Heart left ventricle (tissue), 16 donors: ENCODE measurements around the gene KIAA0825. TPM values are rescaled to one million over a fixed set of nuclear protein-coding genes. Genes with fewer than 3 reads are reported as not detected.

ENCODE experiments used
- ATAC-seq, 4 donors: fragments of 200-7000 bp; cut with Tn5 transposase; one replicate each; pipeline ENCODE4 v1.9.1; 2020 to 2022; ENCODE audit warnings: moderate library complexity in 4 of 4, mild to moderate bottlenecking in 3 of 4, moderate number of reproducible peaks in 1 of 4
- DNase-seq, 5 donors: peaks; one replicate each; pipeline ENCODE4 v3.0.0-alpha.2; 2020
- H3K27ac ChIP-seq, 12 donors: fragments of 200-600 bp; sonication (generic) in 4 of 12; one replicate each; pipeline versions ENCODE4 v1.5.0 to v1.8.0; 2016 to 2022; ENCODE audit warnings: mild to moderate bottlenecking in 2 of 12
- H3K27me3 ChIP-seq, 9 donors: fragments of 200-600 bp; sonication (generic) in 2 of 9; one replicate each; pipeline versions ENCODE4 v1.5.1 to v1.8.0; 2016 to 2022; ENCODE audit warnings: mild to moderate bottlenecking in 3 of 9
- H3K36me3 ChIP-seq, 9 donors: fragments of 200-600 bp; sonication (generic) in 2 of 9; one replicate each; pipeline versions ENCODE4 v1.5.0 to v1.8.0; 2018 to 2022; ENCODE audit warnings: mild to moderate bottlenecking in 2 of 9
- H3K4me1 ChIP-seq, 12 donors: fragments of 200-600 bp; sonication (generic) in 4 of 12; one replicate each; pipeline versions ENCODE4 v1.5.0 to v1.8.0; 2016 to 2022; ENCODE audit warnings: mild to moderate bottlenecking in 3 of 12
- H3K4me3 ChIP-seq, 12 donors: fragments of 200-600 bp; sonication (generic) in 4 of 12; one replicate each; pipeline versions ENCODE4 v1.5.0 to v1.8.0; 2017 to 2022; ENCODE audit warnings: mild to moderate bottlenecking in 9 of 12, moderate library complexity in 4 of 12
- H3K9me3 ChIP-seq, 12 donors: fragments of 200-600 bp; sonication (generic) in 4 of 12; one replicate each; pipeline versions ENCODE4 v1.5.0 to v1.8.0; 2016 to 2022; ENCODE audit warnings: mild to moderate bottlenecking in 1 of 12
- POLR2A ChIP-seq, 2 donors: fragments of 450-650 bp; IDR thresholded peaks; one replicate each; pipeline ENCODE4 v1.6.1; 2017; ENCODE audit warnings: antibody characterized with exemption in 2 of 2, mild to moderate bottlenecking in 2 of 2, moderate library complexity in 2 of 2
- WGBS, 4 donors: extraction: QIAGEN DNeasy Blood & Tissue Kit in 2 of 4; methylation state at CpG; one replicate each; pipeline versions ENCODE4 v1.1.5 to v1.1.7; 2013 to 2018; 5-methylcytosine and 5-hydroxymethylcytosine counted together
- intact Hi-C, 10 donors: fragments of 100-400 bp; cut with DNase I; formaldehyde crosslinking; loops; one replicate each; pipeline versions ENCODE4 v1.11.1 to v1.14.2; 2022
- polyA plus RNA-seq, 2 donors: library from polyadenylated mRNA; stranded (reverse); fragments of 200-250 nt; gene quantifications; one replicate each; pipeline ENCODE4 v1.2.3, GENCODE V29; 2013
- total RNA-seq, 9 donors: library from RNA; depleted of rRNA in 2 of 9; stranded (reverse); fragments of >200 nt in 2 of 9; fragmentation: NEBNext Ultra II Directional in 3 of 9; extraction: Animal tissue kit (Norgen Biotek cat#: 25700) in 3 of 9; gene quantifications; one replicate each; pipeline versions ENCODE4 v1.1.0 to v1.2.4, GENCODE V29; 2016 to 2023
- TF ChIP-seq, protein P1 (sequence below), 12 donors: fragments of 200-600 bp; sonication (generic) in 4 of 12; IDR thresholded peaks; one replicate each; pipeline versions ENCODE4 v1.5.0 to v1.8.0; 2018 to 2022; ENCODE audit warnings: antibody characterized with exemption in 12 of 12, mild to moderate bottlenecking in 5 of 12
- donor health status: ischemic (EF 13 %, LVEDD 7.1; RV severe dilation, severe dysfunction).
- donor health status: healthy with polysubstance abuse.
- donor health status: DM: no; HTN: yes; CAD: no.
- donor health status: DM: no; HTN: no; CAD: no.
- donor health status: ischemic (EF 25% LVEDD 6.9; RV normal size, moderate dysfunction).
- donor health status: ischemic (EF 25% LVEDD 5.7; RV mildly dilated, moderate dysfunction).
- donor health status: healthy.
- donor health status: DM: yes; HTN: yes; CAD: no.
- donor health status: ischemic (EF 35%, LVEDD 5.7; RV mildly dilated, moderate dysfunction).
- donor health status: nonischemic (EF 11% LVEDD 7.7; RV severe dilation, severe dysfunction).
- donor health status: DM: yes; HTN: yes; CAD: no.
- donor health status: PGD.
- donor health status: ischemic (EF 29% LVEDD 5.4; RV normal size, mild dysfunction).
- donor health status: nonischemic (EF 23%, LVEDD 6.1; RV moderate dilation, normal function).

KIAA0825 gene
- total and polyA plus RNA-seq, 11 donors = 0.27 to 4.1 (median 2.4) TPM

DNA sequence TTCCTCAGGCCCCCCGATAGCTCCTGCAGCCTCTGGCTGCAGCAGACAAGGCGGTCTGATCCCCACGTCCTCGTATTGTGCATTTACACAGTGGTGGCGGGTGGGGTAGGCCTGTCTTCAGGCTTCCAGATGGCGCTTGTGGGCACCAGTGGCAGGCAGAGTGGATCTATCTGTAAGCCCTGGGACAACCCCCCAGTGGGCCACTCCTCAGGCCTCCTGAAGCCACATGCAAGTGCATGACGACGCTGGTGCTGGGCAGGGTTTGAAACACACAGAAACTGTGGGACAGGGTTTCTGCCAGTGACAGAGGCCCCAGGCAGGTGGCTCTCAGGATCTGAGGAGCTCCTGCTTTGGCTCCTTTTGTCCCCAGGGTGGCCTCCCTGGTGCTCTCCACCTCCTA, 42.1 kb upstream of the KIAA0825 start:
- Histone ChIP-seq H3K27me3 (no peaks in the 10 kb centered on the region), H3K36me3 (peaks cover 0 to 58% (median 22%) of the 10 kb centered on the region in 9 donors), H3K4me3 (no peak overlapping the region), H3K27ac (no peak overlapping the region), H3K9me3 (peaks cover 0 to 35% (median 16%) of the 10 kb centered on the region in 12 donors), H3K4me1 (no peaks in the 10 kb centered on the region)
- intact Hi-C loops = no loop called here
- whole genome bisulfite sequencing, 4 donors = 88 to 100% (median 98%) methylated on average over 5 to 8 of the region's 8 CpGs
- no peak for DNase-seq
- ATAC-seq = no peak
- no peak for TF ChIP-seq POLR2A (IDR thresholded peaks at IDR 0.05)
- TF ChIP-seq, protein P1, sequence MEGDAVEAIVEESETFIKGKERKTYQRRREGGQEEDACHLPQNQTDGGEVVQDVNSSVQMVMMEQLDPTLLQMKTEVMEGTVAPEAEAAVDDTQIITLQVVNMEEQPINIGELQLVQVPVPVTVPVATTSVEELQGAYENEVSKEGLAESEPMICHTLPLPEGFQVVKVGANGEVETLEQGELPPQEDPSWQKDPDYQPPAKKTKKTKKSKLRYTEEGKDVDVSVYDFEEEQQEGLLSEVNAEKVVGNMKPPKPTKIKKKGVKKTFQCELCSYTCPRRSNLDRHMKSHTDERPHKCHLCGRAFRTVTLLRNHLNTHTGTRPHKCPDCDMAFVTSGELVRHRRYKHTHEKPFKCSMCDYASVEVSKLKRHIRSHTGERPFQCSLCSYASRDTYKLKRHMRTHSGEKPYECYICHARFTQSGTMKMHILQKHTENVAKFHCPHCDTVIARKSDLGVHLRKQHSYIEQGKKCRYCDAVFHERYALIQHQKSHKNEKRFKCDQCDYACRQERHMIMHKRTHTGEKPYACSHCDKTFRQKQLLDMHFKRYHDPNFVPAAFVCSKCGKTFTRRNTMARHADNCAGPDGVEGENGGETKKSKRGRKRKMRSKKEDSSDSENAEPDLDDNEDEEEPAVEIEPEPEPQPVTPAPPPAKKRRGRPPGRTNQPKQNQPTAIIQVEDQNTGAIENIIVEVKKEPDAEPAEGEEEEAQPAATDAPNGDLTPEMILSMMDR (IDR thresholded peaks at IDR 0.05) = no peak

DNA sequence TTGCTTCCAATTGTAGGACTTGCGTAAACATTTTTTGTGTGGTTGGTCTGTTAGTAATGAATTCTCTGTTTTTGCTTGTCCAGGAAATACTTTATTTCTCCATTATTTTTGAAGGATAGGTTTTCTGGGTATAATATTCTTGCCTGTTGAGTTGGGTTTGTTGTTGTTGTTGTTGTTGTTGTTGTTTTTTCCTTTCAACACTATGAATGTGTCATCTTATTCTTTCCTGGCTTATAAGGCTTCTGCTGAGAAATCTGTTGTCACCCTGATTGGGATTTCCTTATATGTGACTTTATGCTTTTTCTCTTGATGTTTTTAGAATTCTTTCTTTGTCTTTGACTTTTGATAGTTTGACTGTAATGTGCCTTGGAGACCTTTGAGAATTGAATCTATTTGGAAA, 39.9 kb upstream of the KIAA0825 start:
- no peak for DNase-seq
- 97 to 100% (median 99%) methylated on average over 1 of the region's 1 CpG for WGBS, 4 donors
- no peak overlapping the region for H3K4me3 ChIP-seq
- peaks cover 0 to 51% (median 19%) of the 10 kb centered on the region in 12 donors for H3K9me3 ChIP-seq
- no peak for TF ChIP-seq POLR2A (IDR thresholded peaks at IDR 0.05)
- TF ChIP-seq, protein P1 (IDR thresholded peaks at IDR 0.05) = no peak
- H3K4me1 ChIP-seq = no peaks in the 10 kb centered on the region
- intact Hi-C loops = no loop called here
- no peak overlapping the region for H3K27ac ChIP-seq
- ATAC-seq = no peak
- no peaks in the 10 kb centered on the region for H3K27me3 ChIP-seq
- H3K36me3 ChIP-seq = peaks cover 0 to 57% (median 14%) of the 10 kb centered on the region in 9 donors

DNA sequence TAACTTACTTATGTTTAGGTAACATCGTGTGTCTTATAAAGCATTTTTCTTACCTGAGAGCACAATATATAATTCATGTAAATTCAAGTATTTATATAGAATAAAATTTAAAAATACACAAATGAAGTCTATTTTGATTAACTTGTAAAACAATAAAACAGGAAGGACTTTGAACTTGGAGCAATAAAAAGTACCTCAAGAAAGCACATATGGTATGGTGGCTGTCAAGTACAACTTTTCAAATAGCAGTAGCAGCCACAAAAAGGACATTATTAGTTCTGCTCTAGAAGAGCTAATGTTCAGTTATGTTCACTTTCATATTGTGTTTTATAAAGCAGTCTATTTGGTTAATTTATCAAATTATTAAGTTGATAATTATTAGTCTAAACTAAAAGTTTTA, 31.5 kb upstream of the KIAA0825 start:
- Histone ChIP-seq H3K36me3 (peaks cover 0 to 35% (median 4%) of the 10 kb centered on the region in 9 donors), H3K4me1 (no peaks in the 10 kb centered on the region), H3K9me3 (peaks cover 0 to 12% (median 1%) of the 10 kb centered on the region in 12 donors), H3K27me3 (no peaks in the 10 kb centered on the region), H3K4me3 (no peak overlapping the region), H3K27ac (no peak overlapping the region)
- intact Hi-C loops = no loop called here
- WGBS, 4 donors = 97 to 98% (median 98%) methylated on average over 1 of the region's 1 CpG
- ATAC-seq = no peak
- no peak for TF ChIP-seq POLR2A (IDR thresholded peaks at IDR 0.05)
- TF ChIP-seq, protein P1 (IDR thresholded peaks at IDR 0.05) = no peak
- no peak for DNase-seq

DNA sequence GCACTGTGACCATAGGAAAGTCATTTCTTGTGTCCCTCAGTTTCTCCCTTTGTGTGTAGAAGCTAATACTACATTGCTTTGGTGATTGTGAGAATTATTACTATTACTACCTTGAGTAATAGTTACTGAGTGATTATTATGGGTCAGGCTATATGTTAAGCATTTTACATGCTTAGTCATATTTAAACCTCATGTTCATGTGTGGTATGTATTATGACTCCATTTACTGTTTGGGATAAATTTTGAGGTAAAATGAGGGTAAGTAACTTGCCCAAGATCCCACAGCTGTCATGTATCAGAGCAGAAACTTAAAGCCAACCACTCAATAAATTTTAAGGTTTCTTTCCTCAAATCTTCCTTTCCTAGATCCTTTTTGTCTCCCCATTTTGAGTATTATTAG, 28.4 kb upstream of the KIAA0825 start:
- H3K4me1 ChIP-seq = no peaks in the 10 kb centered on the region
- no peak overlapping the region for H3K4me3 ChIP-seq
- no peak for DNase-seq
- intact Hi-C loops = no loop called here
- TF ChIP-seq POLR2A (IDR thresholded peaks at IDR 0.05) = no peak
- ATAC-seq = no peak
- H3K9me3 ChIP-seq = no peaks in the 10 kb centered on the region
- H3K27me3 ChIP-seq = no peaks in the 10 kb centered on the region
- peaks cover 0 to 31% (median 4%) of the 10 kb centered on the region in 9 donors for H3K36me3 ChIP-seq
- H3K27ac ChIP-seq = no peak overlapping the region

DNA sequence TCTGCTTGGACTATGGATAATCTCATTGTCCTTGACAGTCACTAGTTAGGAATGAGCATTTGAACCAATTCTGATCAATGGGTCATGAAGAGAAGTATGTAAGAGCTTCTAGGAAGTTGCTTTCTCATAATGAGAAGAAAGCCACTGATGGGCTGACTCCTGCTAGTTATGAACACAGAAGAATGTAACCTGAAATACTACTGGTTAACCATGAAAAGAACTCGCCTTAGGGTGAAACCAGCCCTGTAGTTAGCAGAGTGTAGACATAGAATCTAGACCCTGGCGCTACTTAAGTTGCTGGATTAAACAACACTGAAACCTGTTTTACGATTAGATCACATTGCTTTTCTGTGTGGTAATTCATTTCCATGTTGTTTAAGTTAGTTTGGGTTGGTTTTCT, 26.6 kb upstream of the KIAA0825 start:
- H3K4me1 ChIP-seq = no peaks in the 10 kb centered on the region
- intact Hi-C loops = no loop called here
- 95 to 97% (median 96%) methylated on average over 3 of the region's 3 CpGs for WGBS, 4 donors

More for the DNA sequence above, 26.6 kb upstream of the KIAA0825 start:
- TF ChIP-seq, protein P1 (IDR thresholded peaks at IDR 0.05) = no peak
- DNase-seq (no peak), ATAC-seq (no peak)
- Histone ChIP-seq H3K9me3 (peaks cover 0 to 10% (median 6%) of the 10 kb centered on the region in 12 donors), H3K27ac (no peak overlapping the region), H3K27me3 (no peaks in the 10 kb centered on the region), H3K4me3 (no peak overlapping the region), H3K36me3 (peaks cover 0 to 31% (median 5%) of the 10 kb centered on the region in 9 donors)
